GM19035 (cell line): ENCODE data around the gene RAB31.

Experiments
- ATAC-seq: cut with Tn5 transposase; IDR thresholded peaks from one replicate; pipeline ENCODE4 v1.9.1; 2021; ENCODE audit not compliant: unreplicated experiment

RAB31 gene

GRCh38 chr18:9691235-9691634 lies 16.9 kb upstream of the RAB31 start:
- no peak for ATAC-seq

- ATAC-seq: no peak
These were observed 13.9 kb upstream of the RAB31 start for GRCh38 chr18:9694174-9694573.

GRCh38 chr18:9694952-9695495 lies 13.1 kb upstream of the RAB31 start:
- ATAC-seq: no peak

- ATAC-seq: no peak
These were observed 12.5 kb upstream of the RAB31 start for GRCh38 chr18:9695605-9696004.

- ATAC-seq: no peak
These were observed 12.0 kb upstream of the RAB31 start for GRCh38 chr18:9696112-9696511.

- ATAC-seq: no peak
These were observed 11.4 kb upstream of the RAB31 start for GRCh38 chr18:9696701-9697100.

- no peak for ATAC-seq
These were observed 11.0 kb upstream of the RAB31 start for GRCh38 chr18:9697121-9697520.

GRCh38 chr18:9698497-9698896 lies 9.6 kb upstream of the RAB31 start:
- ATAC-seq: no peak

GRCh38 chr18:9700261-9700796 lies 7.8 kb upstream of the RAB31 start:
- ATAC-seq: no peak

GRCh38 chr18:9701609-9702349 lies 6.3 kb upstream of the RAB31 start:
- ATAC-seq: no peak

GRCh38 chr18:9704233-9705118 lies 3.6 kb upstream of the RAB31 start:
- no peak for ATAC-seq

- ATAC-seq: no peak
These were observed 2.8 kb upstream of the RAB31 start for GRCh38 chr18:9705183-9705829.

GRCh38 chr18:9706081-9706935 lies 1.8 kb upstream of the RAB31 start:
- no peak for ATAC-seq

- no peak for ATAC-seq
These were observed 582 bp upstream of the RAB31 start for GRCh38 chr18:9707381-9708056.

GRCh38 chr18:9708434-9709303 lies 568 bp downstream of the RAB31 start:
- ATAC-seq: no peak

- no peak for ATAC-seq
These were observed 1.3 kb downstream of the RAB31 start for GRCh38 chr18:9709304-9709877.

- ATAC-seq: no peak
These were observed 1.9 kb downstream of the RAB31 start for GRCh38 chr18:9710037-9710436.

- peak; percentile 60 for ATAC-seq
These were observed 3.4 kb downstream of the RAB31 start for GRCh38 chr18:9711361-9712129.
